Progenitor cell of endocrine pancreas (in vitro differentiated cells): ENCODE data around the gene ACOT8. TPM values are rescaled to one million over a fixed set of nuclear protein-coding genes. Genes with fewer than 3 reads are reported as not detected.

Source experiments
- DNase-seq: peaks from one replicate; pipeline ENCODE4 v3.0.0; 2021; ENCODE audit warnings: low spot score; ENCODE audit not compliant: unreplicated experiment
- H3K27ac Mint-ChIP-seq: 2 replicates; pipeline ENCODE4 v1.8.0; 2021; ENCODE audit warnings: mild to moderate bottlenecking, moderate library complexity, mixed read lengths
- H3K27me3 Mint-ChIP-seq: 2 replicates; pipeline ENCODE4 v1.8.0; 2021; ENCODE audit warnings: mixed read lengths
- H3K36me3 Mint-ChIP-seq: 2 replicates; pipeline ENCODE4 v1.8.0; 2022; ENCODE audit warnings: mixed read lengths; ENCODE audit not compliant: insufficient read depth
- H3K4me1 Mint-ChIP-seq: 2 replicates; pipeline ENCODE4 v1.8.0; 2021; ENCODE audit warnings: low read depth, mixed read lengths
- H3K4me3 Mint-ChIP-seq: 2 replicates; pipeline ENCODE4 v1.8.0; 2021; ENCODE audit warnings: low read depth, mild to moderate bottlenecking, moderate library complexity, mixed read lengths
- H3K9me3 Mint-ChIP-seq: 2 replicates; pipeline ENCODE4 v1.8.0; 2021; ENCODE audit warnings: low read depth, mixed read lengths
- CTCF ChIP-seq: fragments of 200-600 bp; sonication (generic); IDR thresholded peaks from one replicate; pipeline ENCODE4 v1.5.0; 2021; ENCODE audit warnings: antibody characterized with exemption, mild to moderate bottlenecking; ENCODE audit not compliant: unreplicated experiment
- total RNA-seq: library from RNA; stranded (reverse); gene quantifications from 2 replicates; pipeline ENCODE4 v1.2.1, GENCODE V29; 2021

Gene ACOT8
- total RNA-seq, 1 donor from 2014 or later = 23.0 TPM

DNA sequence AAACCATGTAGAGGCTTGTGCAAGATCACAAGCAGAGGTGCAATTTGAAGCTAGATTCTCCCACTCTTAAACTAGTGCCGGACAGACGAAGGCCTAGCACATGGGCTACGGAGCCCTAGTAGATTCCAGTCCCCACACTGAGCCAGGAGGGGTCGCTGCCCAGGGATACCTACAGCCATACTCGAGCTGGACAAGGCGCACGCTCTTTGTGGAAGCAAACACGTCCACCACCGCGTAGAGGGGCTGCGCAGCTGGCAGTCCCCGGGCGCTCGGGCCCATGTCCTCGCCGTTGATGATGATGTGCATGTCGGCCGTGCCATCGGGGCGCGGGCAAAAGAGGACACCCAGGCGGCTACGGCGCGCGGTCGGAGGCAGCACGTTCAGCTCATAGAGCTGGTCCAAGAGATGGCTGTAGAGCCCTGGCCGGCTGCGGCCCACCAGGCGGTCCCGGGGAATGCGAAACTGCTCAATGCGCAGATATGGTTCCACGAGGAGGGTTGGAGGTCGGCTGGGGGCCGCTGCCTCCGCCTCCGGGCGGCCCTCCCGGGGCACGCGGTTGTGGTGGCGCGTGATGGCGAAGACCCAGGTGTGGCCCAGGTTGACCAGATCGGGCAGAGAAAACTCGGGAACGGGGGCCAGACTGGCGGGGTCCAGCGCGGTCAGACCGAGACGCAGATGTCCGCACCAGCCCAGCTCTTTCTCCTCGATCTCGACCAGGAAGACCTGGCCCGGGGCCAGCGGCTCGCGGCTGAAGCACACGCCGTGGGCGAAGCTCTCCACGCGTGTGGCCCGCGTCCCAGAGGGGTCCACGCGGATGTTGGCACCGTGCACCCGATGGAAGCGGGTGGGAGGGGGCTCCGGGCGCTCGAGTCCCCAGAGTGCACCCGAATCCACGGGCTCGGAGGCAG, 33.1 kb upstream of the ACOT8 start:
- H3K9me3 Mint-ChIP-seq = no peaks in the 10 kb centered on the region
- H3K27ac Mint-ChIP-seq = peak overlapping the region; percentile 97
- no peaks in the 10 kb centered on the region for H3K27me3 Mint-ChIP-seq

DNA sequence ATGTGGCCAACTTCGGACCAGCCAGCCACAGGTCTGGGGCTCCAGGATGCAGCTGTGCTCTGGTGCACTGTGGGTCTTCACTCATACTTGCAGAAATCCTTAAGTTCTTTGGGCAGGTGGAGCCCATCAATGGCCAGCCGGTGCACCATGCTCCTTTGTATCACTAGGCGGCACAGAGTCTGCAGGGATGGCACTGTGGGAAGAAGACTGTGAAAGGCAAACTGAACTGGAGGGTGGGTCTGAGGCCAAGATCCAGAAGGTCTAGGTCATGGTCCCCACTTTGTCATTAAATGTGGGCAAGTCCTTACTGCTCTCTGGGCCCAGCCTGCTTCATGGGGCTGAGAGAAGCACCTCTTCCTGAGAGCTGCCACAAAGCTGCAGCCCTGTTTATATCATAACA, 31.5 kb upstream of the ACOT8 start:
- no peaks in the 10 kb centered on the region for H3K9me3 Mint-ChIP-seq
- TF ChIP-seq CTCF = no peak
- peaks cover 3% of the 10 kb centered on the region for H3K36me3 Mint-ChIP-seq
- no peaks in the 10 kb centered on the region for H3K27me3 Mint-ChIP-seq
- no peak for DNase-seq
- peaks cover 8% of the 10 kb centered on the region for H3K4me1 Mint-ChIP-seq
- H3K27ac Mint-ChIP-seq = no peak overlapping the region
- no peak overlapping the region for H3K4me3 Mint-ChIP-seq

More for the DNA sequence above, 33.1 kb upstream of the ACOT8 start:
- peak; percentile 69 for DNase-seq
- H3K4me1 Mint-ChIP-seq = peaks cover 8% of the 10 kb centered on the region
- H3K4me3 Mint-ChIP-seq = peak overlapping the region; percentile 86
- TF ChIP-seq CTCF = peak; percentile 77
- H3K36me3 Mint-ChIP-seq = peaks cover 5% of the 10 kb centered on the region

DNA sequence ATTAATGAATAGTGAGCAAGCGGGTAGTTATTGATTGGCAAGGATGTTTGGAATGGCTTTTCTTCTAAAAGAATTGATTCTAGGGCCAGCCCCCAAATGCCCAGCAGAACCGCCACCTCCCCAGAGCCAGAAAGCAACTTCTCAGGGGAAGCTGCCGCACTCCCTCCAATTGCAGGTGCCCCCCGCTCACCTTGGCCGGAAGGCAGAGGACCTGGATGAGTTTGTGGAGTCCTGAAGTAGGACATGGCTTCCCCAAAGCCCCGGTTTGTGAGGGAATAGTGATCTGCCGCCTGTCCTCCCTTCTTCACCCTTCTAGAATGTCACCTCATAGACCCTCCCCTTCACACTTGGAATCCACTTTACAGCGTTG, 30.1 kb upstream of the ACOT8 start, which contains the start of gene SPATA25:
TSS of gene SPATA25 (minus strand) at position 277 of the 370 bp plus-strand sequence. CDS start at position 245, 32 bp downstream.
- no peak within 1 kb of the TSS for H3K4me3 Mint-ChIP-seq

GRCh38 chr20:45886590-45887345, 29.6 kb upstream of the ACOT8 start:
- Mint-ChIP-seq H3K9me3 (no peaks in the 10 kb centered on the region), H3K27me3 (no peaks in the 10 kb centered on the region), H3K36me3 (peaks cover 7% of the 10 kb centered on the region), H3K4me1 (peaks cover 7% of the 10 kb centered on the region), H3K27ac (no peak overlapping the region), H3K4me3 (no peak overlapping the region)
- no peak for TF ChIP-seq CTCF
- no peak for DNase-seq

More for the DNA sequence above, 30.1 kb upstream of the ACOT8 start, which contains the start of gene SPATA25:
- no peak for DNase-seq
- H3K9me3 Mint-ChIP-seq = no peaks in the 10 kb centered on the region
- H3K27ac Mint-ChIP-seq = no peak within 1 kb of the TSS
- H3K4me1 Mint-ChIP-seq = peaks cover 7% of the 10 kb centered on the region
- H3K27me3 Mint-ChIP-seq = no peaks in the 10 kb centered on the region
- peaks cover 7% of the 10 kb centered on the region for H3K36me3 Mint-ChIP-seq
- no peak for TF ChIP-seq CTCF

DNA sequence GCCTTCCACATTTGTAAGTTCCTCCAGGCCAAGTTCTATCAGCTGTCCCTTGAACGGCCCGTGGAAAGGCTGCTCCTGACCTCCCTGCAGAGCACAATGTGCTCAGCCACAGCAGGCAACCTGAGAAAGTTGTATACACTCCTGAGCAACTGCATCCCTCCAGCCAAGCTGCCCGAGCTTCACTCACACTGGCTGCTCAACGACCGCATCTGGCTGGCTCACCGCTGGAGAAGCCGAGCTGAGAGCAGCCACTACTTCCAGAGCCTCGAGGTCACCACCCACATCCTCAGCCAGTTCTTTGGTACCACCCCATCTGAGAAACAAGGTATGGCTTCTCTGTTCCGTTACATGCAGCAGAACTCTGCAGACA, 25.9 kb upstream of the ACOT8 start:
- peaks cover 12% of the 10 kb centered on the region for H3K4me1 Mint-ChIP-seq
- DNase-seq = no peak
- TF ChIP-seq CTCF = no peak
- H3K4me3 Mint-ChIP-seq = peak overlapping the region; percentile 69
- no peak overlapping the region for H3K27ac Mint-ChIP-seq
- no peaks in the 10 kb centered on the region for H3K9me3 Mint-ChIP-seq
- no peaks in the 10 kb centered on the region for H3K27me3 Mint-ChIP-seq
- H3K36me3 Mint-ChIP-seq = peaks cover 7% of the 10 kb centered on the region
